Islet precursor cell (in vitro differentiated cells): ENCODE data around the gene PIK3AP1.
A peak's percentile ranks its signal among the peaks of the same experiment; 100 is the strongest.
"Not testable (repeated sequence)": the region's sequence is repeated elsewhere in the genome, so short reads cannot be mapped to it uniquely, and the experiment has no call there.

ENCODE experiments used
- DNase-seq: peaks from one replicate; pipeline ENCODE4 v3.0.0-alpha.2; 2018

Gene PIK3AP1

GRCh38 chr10:96719850-96720421, 378 bp downstream of the PIK3AP1 start:
- peak; percentile 82 for DNase-seq

- DNase-seq = no peak
Observed at GRCh38 chr10:96719200-96719599, 1.1 kb downstream of the PIK3AP1 start.

- no peak for DNase-seq
Observed at GRCh38 chr10:96718304-96718990, 1.9 kb downstream of the PIK3AP1 start.

GRCh38 chr10:96716390-96716789, 3.9 kb downstream of the PIK3AP1 start:
- no peak for DNase-seq

- no peak for DNase-seq
Observed at GRCh38 chr10:96714746-96715255, 5.5 kb downstream of the PIK3AP1 start.

DNA sequence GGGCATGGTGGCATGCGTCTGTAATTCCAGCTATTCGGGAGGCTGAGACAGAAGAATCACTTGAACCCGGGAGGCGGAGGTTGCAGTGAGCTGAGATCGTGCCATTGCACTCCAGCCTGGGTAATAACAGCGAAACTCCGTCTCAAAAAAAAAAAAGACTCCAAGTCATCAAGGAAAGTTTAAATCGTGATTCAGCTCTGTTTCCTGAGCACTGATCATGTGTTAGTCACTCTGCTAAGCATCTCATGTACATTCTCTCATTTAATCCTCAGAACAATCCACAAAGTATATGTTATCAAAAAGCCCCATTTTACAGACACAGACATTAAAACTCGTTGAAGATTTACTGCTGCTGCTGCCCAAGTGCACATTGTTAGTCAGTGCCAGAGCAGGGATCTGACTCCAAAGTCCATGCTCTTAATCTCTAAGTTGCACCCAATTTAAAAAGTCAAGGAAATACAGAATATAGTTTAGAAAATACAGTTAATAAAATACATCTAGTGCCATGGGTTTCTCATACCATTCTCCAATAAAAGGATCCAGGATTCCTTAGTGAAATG, 6.2 kb downstream of the PIK3AP1 start:
- DNase-seq = no peak

DNA sequence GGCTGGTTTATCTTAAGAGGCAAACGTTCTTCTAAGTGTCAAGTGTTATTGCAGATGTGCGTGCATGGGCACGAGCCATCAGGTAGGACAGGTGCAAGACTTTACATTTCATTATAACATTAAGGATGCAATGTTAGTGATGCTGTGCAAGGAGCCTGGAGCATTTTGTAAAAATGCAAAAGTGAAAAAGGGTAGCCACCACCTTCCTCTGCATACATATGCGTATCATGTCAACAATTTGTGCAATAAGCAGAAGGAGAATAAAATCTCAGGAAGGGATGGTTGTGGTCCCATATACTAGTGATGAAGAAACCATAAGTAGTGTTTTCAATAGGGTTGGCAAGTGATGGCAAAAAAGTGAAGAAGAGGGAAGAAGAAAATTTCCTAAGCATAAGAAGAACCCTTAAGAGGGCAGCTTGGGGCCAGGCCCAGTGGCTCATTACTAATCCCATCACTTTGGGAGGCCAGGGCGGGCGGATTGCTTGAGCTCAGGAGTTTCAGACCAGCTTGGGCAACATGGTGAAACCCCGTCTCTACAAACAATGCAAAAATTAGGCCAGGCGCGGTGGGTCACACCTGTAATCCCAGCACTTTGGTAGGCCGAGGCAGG, 7.5 kb downstream of the PIK3AP1 start:
- no peak for DNase-seq

GRCh38 chr10:96711048-96711728, 9.1 kb downstream of the PIK3AP1 start:
- no peak for DNase-seq

DNA sequence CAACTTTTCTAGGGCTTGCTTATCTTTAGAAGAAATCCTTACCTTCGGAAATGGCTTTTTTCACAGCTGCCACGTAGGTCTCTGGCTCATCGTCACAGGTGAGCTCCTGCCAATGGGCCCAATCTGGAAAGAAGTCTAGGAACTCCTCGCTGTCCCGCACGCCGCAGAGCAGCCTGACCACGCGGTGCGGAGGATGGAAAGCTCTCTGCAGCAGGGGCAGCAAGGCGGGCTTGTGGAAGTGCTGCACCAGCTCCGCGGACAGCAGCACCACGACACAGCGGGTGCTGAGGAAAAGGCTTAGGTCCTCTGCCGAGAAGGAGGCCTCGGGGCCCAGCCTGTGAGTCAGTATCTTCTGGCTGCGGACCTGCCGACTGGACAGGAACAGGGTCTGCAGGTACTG, 10.8 kb downstream of the PIK3AP1 start:
- DNase-seq = no peak

DNA sequence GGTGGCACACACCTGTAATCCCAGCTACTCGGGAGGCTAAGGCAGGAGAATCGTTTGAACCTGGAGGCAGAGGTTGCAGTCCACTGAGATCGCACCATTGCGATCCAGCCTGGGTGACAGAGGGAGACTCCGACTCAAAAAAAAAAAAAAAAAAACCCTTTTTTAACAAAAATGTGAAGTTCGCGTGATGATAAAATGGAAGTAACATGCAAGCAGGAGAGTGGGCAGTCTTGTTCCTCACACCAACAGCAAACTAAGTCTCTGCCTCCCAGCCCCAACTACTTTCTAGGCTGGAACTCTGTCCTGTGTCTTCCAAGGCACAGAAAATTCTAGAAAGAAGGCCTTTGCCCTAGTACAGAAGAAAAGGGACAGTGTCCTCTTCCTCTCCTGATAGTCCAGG, 11.3 kb downstream of the PIK3AP1 start:
- DNase-seq = no peak

- DNase-seq = no peak
Observed at GRCh38 chr10:96708456-96708855, 11.9 kb downstream of the PIK3AP1 start.

- no peak for DNase-seq
Observed at GRCh38 chr10:96706331-96706853, 13.9 kb downstream of the PIK3AP1 start.

- DNase-seq = no peak
Observed at GRCh38 chr10:96705134-96705533, 15.2 kb downstream of the PIK3AP1 start.

DNA sequence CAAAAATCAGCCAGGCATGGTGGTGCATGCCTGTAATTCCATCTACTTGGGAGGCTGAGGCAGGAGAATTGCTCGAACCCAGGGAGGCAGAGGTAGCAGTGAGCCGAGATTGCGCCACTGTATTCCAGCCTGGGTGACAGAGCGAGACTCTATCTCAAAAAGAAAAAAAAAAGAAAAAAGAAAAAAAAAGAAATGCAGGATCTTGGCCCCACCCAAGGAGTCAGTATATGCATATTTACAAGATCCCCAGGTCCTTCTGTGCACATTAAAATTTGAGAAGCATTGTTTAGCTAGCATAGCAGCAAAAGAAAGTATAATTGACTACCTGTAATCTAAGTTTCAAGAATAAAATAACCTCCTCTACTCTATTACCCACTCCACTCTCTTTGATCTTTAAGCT, 15.8 kb downstream of the PIK3AP1 start:
- no peak for DNase-seq

DNA sequence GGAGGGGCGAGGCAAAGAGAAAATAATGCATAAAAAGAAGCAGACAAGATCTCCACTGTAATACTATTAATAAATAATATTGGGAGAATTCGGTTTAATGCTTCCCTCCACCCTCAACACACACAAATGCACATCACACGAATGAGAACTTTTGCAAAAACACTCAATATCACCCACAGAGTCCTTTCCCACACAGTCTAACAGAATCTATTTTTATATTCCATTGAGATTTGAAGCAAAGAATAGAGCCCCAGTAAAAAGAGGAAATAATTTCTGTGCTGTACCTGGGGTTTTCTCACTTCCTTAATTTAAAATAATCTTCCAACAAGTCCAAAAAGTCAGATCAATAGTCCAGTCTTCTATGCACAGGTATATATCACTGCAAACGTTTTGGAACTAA, 17.0 kb downstream of the PIK3AP1 start:
- no peak for DNase-seq

- DNase-seq = no peak
Observed at GRCh38 chr10:96701265-96701664, 19.0 kb downstream of the PIK3AP1 start.

- DNase-seq = no peak
Observed at GRCh38 chr10:96700374-96701099, 19.8 kb downstream of the PIK3AP1 start.

DNA sequence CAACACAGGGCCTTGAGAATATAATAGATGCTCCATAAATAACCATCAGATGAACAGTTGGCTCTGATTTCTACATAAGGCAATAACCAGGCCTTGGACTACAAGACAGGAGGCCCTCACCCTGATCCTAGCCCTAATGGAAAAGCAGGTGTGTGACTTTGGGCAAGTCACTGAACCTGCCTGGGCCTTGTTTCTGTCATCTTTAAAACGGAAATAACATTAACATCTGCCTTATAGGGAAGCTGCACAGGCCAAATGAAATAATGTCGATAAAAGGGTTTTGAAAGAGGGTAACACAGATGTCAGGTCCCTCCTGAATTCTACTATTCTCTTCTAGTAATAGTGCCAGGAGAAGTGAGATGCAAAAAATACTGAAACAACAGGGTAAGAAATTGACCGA, 20.7 kb downstream of the PIK3AP1 start:
- no peak for DNase-seq

GRCh38 chr10:96698305-96698704, 22.0 kb downstream of the PIK3AP1 start:
- not testable (repeated sequence) for DNase-seq

- DNase-seq = no peak
Observed at GRCh38 chr10:96697438-96697837, 22.9 kb downstream of the PIK3AP1 start.

DNA sequence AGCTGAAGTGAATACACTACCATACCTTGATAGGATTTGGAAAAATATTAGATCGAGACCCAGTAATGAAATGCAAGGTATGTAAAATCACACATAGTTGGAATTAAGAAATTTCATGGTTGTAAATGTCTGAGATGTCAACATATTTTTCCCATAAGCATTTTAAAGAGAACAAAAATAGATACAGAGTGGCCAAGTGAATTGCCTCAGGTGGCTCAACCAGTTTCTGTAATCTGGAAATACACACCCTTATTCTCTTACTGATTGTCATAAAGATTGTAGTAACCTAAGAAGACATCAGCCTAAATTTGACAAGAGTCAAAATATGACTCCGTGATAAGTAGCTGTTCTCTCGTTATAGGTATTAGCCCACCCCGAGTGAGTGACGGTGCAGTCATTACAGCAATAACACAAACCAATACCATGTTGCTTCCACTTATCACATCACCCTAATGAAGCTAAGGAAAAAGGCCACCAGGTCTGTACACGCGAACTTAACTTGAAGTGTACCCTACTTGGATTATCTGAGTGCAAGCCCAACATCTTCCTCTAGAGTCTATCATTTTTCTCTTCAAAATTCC, 23.4 kb downstream of the PIK3AP1 start:
- DNase-seq = no peak
